T-helper 2 cell treated with Interferon-gamma antibody and Interleukin-4, amounts not matched to agents 5 μg/mL and 100 μg/mL, for 36 hours (primary cell): ENCODE results near the gene CLEC1A.

Source experiments
- DNase-seq: peaks from one replicate; pipeline ENCODE4 v3.0.0; 2021; ENCODE audit warnings: low spot score
- H3K27ac Mint-ChIP-seq: one replicate; pipeline ENCODE4 v1.8.0; 2021; ENCODE audit warnings: mild to moderate bottlenecking, mixed read lengths
- H3K27me3 Mint-ChIP-seq: one replicate; pipeline ENCODE4 v1.8.0; 2021; ENCODE audit warnings: low read depth, mixed read lengths
- H3K36me3 Mint-ChIP-seq: one replicate; pipeline ENCODE4 v1.8.0; 2021; ENCODE audit warnings: low read depth, mixed read lengths
- H3K4me1 Mint-ChIP-seq: one replicate; pipeline ENCODE4 v1.8.0; 2021; ENCODE audit warnings: low read depth, mixed read lengths
- H3K4me3 Mint-ChIP-seq: one replicate; pipeline ENCODE4 v1.8.0; 2022; ENCODE audit warnings: mild to moderate bottlenecking, moderate library complexity, mixed read lengths
- H3K9me3 Mint-ChIP-seq: one replicate; pipeline ENCODE4 v1.8.0; 2021; ENCODE audit warnings: mixed read lengths

Gene CLEC1A

GRCh38 chr12:10098791-10099190 lies at the start of gene CLEC1A:
Gene CLEC1A, minus strand, starts transcription at chr12:10098985. Its CDS starts 63 bp downstream, at chr12:10098922.
- H3K4me1 Mint-ChIP-seq, result no peaks in the 10 kb centered on the region
- no peak for DNase-seq
- H3K4me3 Mint-ChIP-seq, result no peak within 1 kb of the TSS
- peaks cover 3% of the 10 kb centered on the region for H3K27me3 Mint-ChIP-seq
- H3K36me3 Mint-ChIP-seq, result no peaks in the 10 kb centered on the region
- no peaks in the 10 kb centered on the region for H3K9me3 Mint-ChIP-seq
- no peak within 1 kb of the TSS for H3K27ac Mint-ChIP-seq

GRCh38 chr12:10147714-10148403 lies 49.1 kb upstream of the CLEC1A start:
- H3K27ac Mint-ChIP-seq, result no peak overlapping the region
- no peak for DNase-seq

GRCh38 chr12:10142976-10143589 lies 44.3 kb upstream of the CLEC1A start:
- H3K27me3 Mint-ChIP-seq, result peaks cover 35% of the 10 kb centered on the region
- H3K4me3 Mint-ChIP-seq, result no peak overlapping the region
- H3K36me3 Mint-ChIP-seq, result no peaks in the 10 kb centered on the region
- no peaks in the 10 kb centered on the region for H3K9me3 Mint-ChIP-seq
- no peak overlapping the region for H3K27ac Mint-ChIP-seq
- H3K4me1 Mint-ChIP-seq, result peaks cover 2% of the 10 kb centered on the region
- no peak for DNase-seq

More at GRCh38 chr12:10147714-10148403, 49.1 kb upstream of the CLEC1A start:
- Mint-ChIP-seq H3K27me3 (peaks cover 41% of the 10 kb centered on the region), H3K36me3 (no peaks in the 10 kb centered on the region), H3K4me1 (peaks cover under 1% of the 10 kb centered on the region), H3K4me3 (no peak overlapping the region), H3K9me3 (no peaks in the 10 kb centered on the region)

- no peak overlapping the region for H3K27ac Mint-ChIP-seq
- H3K9me3 Mint-ChIP-seq, result no peaks in the 10 kb centered on the region
- no peak overlapping the region for H3K4me3 Mint-ChIP-seq
- H3K27me3 Mint-ChIP-seq, result peaks cover 37% of the 10 kb centered on the region
- peaks cover 2% of the 10 kb centered on the region for H3K4me1 Mint-ChIP-seq
- H3K36me3 Mint-ChIP-seq, result no peaks in the 10 kb centered on the region
- no peak for DNase-seq
Measured at GRCh38 chr12:10140001-10140400, 41.2 kb upstream of the CLEC1A start.

GRCh38 chr12:10136637-10137205 lies 37.9 kb upstream of the CLEC1A start:
- Mint-ChIP-seq H3K4me3 (no peak overlapping the region), H3K36me3 (no peaks in the 10 kb centered on the region), H3K9me3 (no peaks in the 10 kb centered on the region), H3K4me1 (peaks cover 2% of the 10 kb centered on the region), H3K27ac (no peak overlapping the region), H3K27me3 (peaks cover 19% of the 10 kb centered on the region)
- no peak for DNase-seq

- peaks cover 24% of the 10 kb centered on the region for H3K27me3 Mint-ChIP-seq
- peaks cover 10% of the 10 kb centered on the region for H3K4me1 Mint-ChIP-seq
- H3K4me3 Mint-ChIP-seq, result no peak overlapping the region
- no peak for DNase-seq
- no peaks in the 10 kb centered on the region for H3K36me3 Mint-ChIP-seq
- H3K27ac Mint-ChIP-seq, result no peak overlapping the region
- no peaks in the 10 kb centered on the region for H3K9me3 Mint-ChIP-seq
Measured at GRCh38 chr12:10135126-10135525, 36.3 kb upstream of the CLEC1A start.

- H3K9me3 Mint-ChIP-seq, result no peaks in the 10 kb centered on the region
- H3K4me3 Mint-ChIP-seq, result no peak overlapping the region
- H3K36me3 Mint-ChIP-seq, result no peaks in the 10 kb centered on the region
- no peak overlapping the region for H3K27ac Mint-ChIP-seq
- H3K4me1 Mint-ChIP-seq, result peaks cover 13% of the 10 kb centered on the region
- H3K27me3 Mint-ChIP-seq, result peaks cover 33% of the 10 kb centered on the region
- no peak for DNase-seq
Measured at GRCh38 chr12:10132850-10133370, 34.1 kb upstream of the CLEC1A start.

GRCh38 chr12:10131111-10131690 lies 32.4 kb upstream of the CLEC1A start:
- peaks cover 13% of the 10 kb centered on the region for H3K4me1 Mint-ChIP-seq
- no peaks in the 10 kb centered on the region for H3K36me3 Mint-ChIP-seq
- no peak overlapping the region for H3K27ac Mint-ChIP-seq
- peaks cover 35% of the 10 kb centered on the region for H3K27me3 Mint-ChIP-seq
- no peak overlapping the region for H3K4me3 Mint-ChIP-seq
- no peak for DNase-seq
- no peaks in the 10 kb centered on the region for H3K9me3 Mint-ChIP-seq

- no peaks in the 10 kb centered on the region for H3K9me3 Mint-ChIP-seq
- H3K4me1 Mint-ChIP-seq, result peaks cover 13% of the 10 kb centered on the region
- H3K27me3 Mint-ChIP-seq, result peaks cover 39% of the 10 kb centered on the region
- DNase-seq, result no peak
- no peak within 1 kb of the TSS for H3K4me3 Mint-ChIP-seq
- H3K27ac Mint-ChIP-seq, result no peak within 1 kb of the TSS
- no peaks in the 10 kb centered on the region for H3K36me3 Mint-ChIP-seq
Measured at GRCh38 chr12:10130042-10130441, 31.3 kb upstream of the CLEC1A start, which contains the start of gene CLEC7A. Gene CLEC7A, minus strand, starts transcription at chr12:10130199. Its CDS starts 117 bp downstream, at chr12:10130082.

GRCh38 chr12:10128687-10129086 lies 29.9 kb upstream of the CLEC1A start:
- H3K27me3 Mint-ChIP-seq, result peaks cover 42% of the 10 kb centered on the region
- DNase-seq, result no peak
- no peak overlapping the region for H3K4me3 Mint-ChIP-seq
- no peak overlapping the region for H3K27ac Mint-ChIP-seq
- no peaks in the 10 kb centered on the region for H3K36me3 Mint-ChIP-seq
- H3K9me3 Mint-ChIP-seq, result no peaks in the 10 kb centered on the region
- peaks cover 13% of the 10 kb centered on the region for H3K4me1 Mint-ChIP-seq

- Mint-ChIP-seq H3K27me3 (peaks cover 38% of the 10 kb centered on the region), H3K36me3 (no peaks in the 10 kb centered on the region), H3K4me3 (no peak overlapping the region), H3K9me3 (no peaks in the 10 kb centered on the region), H3K27ac (no peak overlapping the region), H3K4me1 (peaks cover 13% of the 10 kb centered on the region)
- DNase-seq, result no peak
Measured at GRCh38 chr12:10126413-10126812, 27.6 kb upstream of the CLEC1A start.

GRCh38 chr12:10122689-10123088 lies 23.9 kb upstream of the CLEC1A start:
- Mint-ChIP-seq H3K9me3 (no peaks in the 10 kb centered on the region), H3K27ac (no peak overlapping the region), H3K4me1 (no peaks in the 10 kb centered on the region), H3K36me3 (no peaks in the 10 kb centered on the region), H3K27me3 (peaks cover 27% of the 10 kb centered on the region), H3K4me3 (no peak overlapping the region)
- no peak for DNase-seq

- no peaks in the 10 kb centered on the region for H3K9me3 Mint-ChIP-seq
- peaks cover 17% of the 10 kb centered on the region for H3K27me3 Mint-ChIP-seq
- no peak overlapping the region for H3K27ac Mint-ChIP-seq
- DNase-seq, result no peak
- no peaks in the 10 kb centered on the region for H3K36me3 Mint-ChIP-seq
- H3K4me1 Mint-ChIP-seq, result no peaks in the 10 kb centered on the region
- H3K4me3 Mint-ChIP-seq, result no peak overlapping the region
Measured at GRCh38 chr12:10121278-10121677, 22.5 kb upstream of the CLEC1A start.

GRCh38 chr12:10119066-10119465 lies 20.3 kb upstream of the CLEC1A start:
- H3K36me3 Mint-ChIP-seq, result no peaks in the 10 kb centered on the region
- H3K4me1 Mint-ChIP-seq, result no peaks in the 10 kb centered on the region
- no peak overlapping the region for H3K27ac Mint-ChIP-seq
- H3K27me3 Mint-ChIP-seq, result peaks cover 7% of the 10 kb centered on the region
- H3K4me3 Mint-ChIP-seq, result no peak overlapping the region
- no peak for DNase-seq
- no peaks in the 10 kb centered on the region for H3K9me3 Mint-ChIP-seq
